NB4 (cell line): Measurements from ENCODE around the gene PLA2G2D.

Experiments used
- DNase-seq: peaks from one replicate; pipeline ENCODE4 v3.0.0; 2010; ENCODE audit warnings: low read depth
- H3K4me3 ChIP-seq: one replicate; pipeline ENCODE4 v1.5.1; 2011; ENCODE audit warnings: mild to moderate bottlenecking, low read depth, low read length, moderate library complexity
- CTCF ChIP-seq: IDR thresholded peaks from one replicate; pipeline ENCODE4 v1.5.1; 2012; ENCODE audit warnings: low read depth, low read length
- MAX ChIP-seq: IDR thresholded peaks from 2 replicates; pipeline ENCODE4 v1.6.1; 2011; ENCODE audit warnings: low read depth, low read length
- MYC ChIP-seq: IDR thresholded peaks from 2 replicates; pipeline ENCODE4 v1.6.1; 2011; ENCODE audit warnings: low read depth, low read length
- POLR2A ChIP-seq: IDR thresholded peaks from 2 replicates; pipeline ENCODE4 v1.6.1; 2011; ENCODE audit warnings: mild to moderate bottlenecking; ENCODE audit not compliant: insufficient read length; ENCODE audit errors: extremely low read depth

The PLA2G2D gene

GRCh38 chr1:20160034-20160433, 40.7 kb upstream of the PLA2G2D start:
- DNase-seq, result peak; percentile 25
- no peak overlapping the region for H3K4me3 ChIP-seq
- TF ChIP-seq MYC (no peak), CTCF (no peak), MAX (no peak), POLR2A (no peak)

- no peak for DNase-seq
- no peak for TF ChIP-seq CTCF
- no peak for TF ChIP-seq MAX
- TF ChIP-seq POLR2A, result no peak
- no peak for TF ChIP-seq MYC
- H3K4me3 ChIP-seq, result no peak overlapping the region
Measured at GRCh38 chr1:20158358-20159070, 39.2 kb upstream of the PLA2G2D start.

- no peak for DNase-seq
- H3K4me3 ChIP-seq, result no peak overlapping the region
- TF ChIP-seq CTCF (no peak), MAX (no peak), POLR2A (no peak), MYC (no peak)
Measured at GRCh38 chr1:20154301-20154831, 35.0 kb upstream of the PLA2G2D start.

GRCh38 chr1:20153000-20153418, 33.7 kb upstream of the PLA2G2D start:
- peak; percentile 45 for DNase-seq
- TF ChIP-seq CTCF, result no peak
- TF ChIP-seq MAX, result no peak
- TF ChIP-seq POLR2A, result no peak
- TF ChIP-seq MYC, result no peak
- no peak overlapping the region for H3K4me3 ChIP-seq

GRCh38 chr1:20152599-20152930, 33.2 kb upstream of the PLA2G2D start:
- no peak overlapping the region for H3K4me3 ChIP-seq
- DNase-seq, result no peak
- TF ChIP-seq CTCF (no peak), MAX (no peak), MYC (no peak), POLR2A (no peak)
